Loucy (cell line): Measurements from ENCODE around the gene STUB1.

Experiments
- H2AFZ ChIP-seq: fragments of 200-600 bp; sonication (generic); 2 replicates; pipeline ENCODE4 v1.6.0; 2016; ENCODE audit warnings: antibody characterized with exemption, mild to moderate bottlenecking, low read length, moderate library complexity
- H3F3A ChIP-seq: fragments of 200-600 bp; 2 replicates; pipeline ENCODE4 v1.6.0; 2016; ENCODE audit warnings: antibody characterized with exemption, low read depth, mild to moderate bottlenecking
- H3K27me3 ChIP-seq: fragments of 200-600 bp; sonication (generic); 2 replicates; pipeline ENCODE4 v1.6.1; 2014; ENCODE audit warnings: low read length, mild to moderate bottlenecking; ENCODE audit not compliant: insufficient read depth, poor library complexity, severe bottlenecking
- H3K36me3 ChIP-seq: fragments of 200-600 bp; sonication (generic); 2 replicates; pipeline ENCODE4 v1.6.1; 2016; ENCODE audit warnings: low read length; ENCODE audit not compliant: insufficient read depth
- H3K4me1 ChIP-seq: fragments of 200-600 bp; sonication (generic); 2 replicates; pipeline ENCODE4 v1.5.1; 2014; ENCODE audit warnings: low read length, mild to moderate bottlenecking; ENCODE audit not compliant: insufficient read depth, poor library complexity, severe bottlenecking
- H3K4me2 ChIP-seq: fragments of 200-600 bp; sonication (generic); 2 replicates; pipeline ENCODE4 v1.6.0; 2014; ENCODE audit warnings: antibody characterized with exemption, low read length, low read depth, mild to moderate bottlenecking; ENCODE audit not compliant: poor library complexity, severe bottlenecking
- H3K4me3 ChIP-seq: fragments of 200-600 bp; sonication (generic); 2 replicates; pipeline ENCODE4 v1.5.1; 2014; ENCODE audit warnings: low read length, mild to moderate bottlenecking, mixed read lengths; ENCODE audit not compliant: poor library complexity, severe bottlenecking
- H3K79me2 ChIP-seq: fragments of 200-600 bp; sonication (generic); 2 replicates; pipeline ENCODE4 v1.6.1; 2014; ENCODE audit warnings: low read length; ENCODE audit not compliant: insufficient read depth
- H3K9ac ChIP-seq: fragments of 200-600 bp; sonication (generic); 2 replicates; pipeline ENCODE4 v1.6.0; 2014; ENCODE audit warnings: mild to moderate bottlenecking, low read depth, low read length, moderate library complexity; ENCODE audit not compliant: poor library complexity, severe bottlenecking
- H3K9me2 ChIP-seq: fragments of 200-600 bp; sonication (generic); replicated peaks from 2 replicates; pipeline ENCODE4 v1.6.1; 2016; ENCODE audit warnings: low read depth, low read length, mixed read lengths
- H3K9me3 ChIP-seq: fragments of 200-600 bp; sonication (generic); 2 replicates; pipeline ENCODE4 v1.6.1; 2014; ENCODE audit warnings: mild to moderate bottlenecking, antibody characterized with exemption, low read length, low read depth; ENCODE audit not compliant: insufficient read depth
- H4K20me1 ChIP-seq: fragments of 200-600 bp; sonication (generic); 2 replicates; pipeline ENCODE4 v1.6.0; 2014; ENCODE audit warnings: antibody characterized with exemption, low read length, mild to moderate bottlenecking; ENCODE audit not compliant: insufficient read depth, poor library complexity, severe bottlenecking
- EZH2phosphoT487 ChIP-seq: fragments of 200-600 bp; IDR thresholded peaks from 2 replicates; pipeline ENCODE4 v1.6.1; 2018; ENCODE audit warnings: antibody characterized with exemption, mild to moderate bottlenecking, moderate library complexity, borderline replicate concordance
- TF ChIP-seq, protein P1 (sequence below): fragments of 200-600 bp; sonication (generic); conservative IDR thresholded peaks from 2 replicates; pipeline ENCODE4 v1.5.1; 2014; ENCODE audit warnings: mild to moderate bottlenecking, antibody characterized with exemption, low read length

The STUB1 gene

DNA sequence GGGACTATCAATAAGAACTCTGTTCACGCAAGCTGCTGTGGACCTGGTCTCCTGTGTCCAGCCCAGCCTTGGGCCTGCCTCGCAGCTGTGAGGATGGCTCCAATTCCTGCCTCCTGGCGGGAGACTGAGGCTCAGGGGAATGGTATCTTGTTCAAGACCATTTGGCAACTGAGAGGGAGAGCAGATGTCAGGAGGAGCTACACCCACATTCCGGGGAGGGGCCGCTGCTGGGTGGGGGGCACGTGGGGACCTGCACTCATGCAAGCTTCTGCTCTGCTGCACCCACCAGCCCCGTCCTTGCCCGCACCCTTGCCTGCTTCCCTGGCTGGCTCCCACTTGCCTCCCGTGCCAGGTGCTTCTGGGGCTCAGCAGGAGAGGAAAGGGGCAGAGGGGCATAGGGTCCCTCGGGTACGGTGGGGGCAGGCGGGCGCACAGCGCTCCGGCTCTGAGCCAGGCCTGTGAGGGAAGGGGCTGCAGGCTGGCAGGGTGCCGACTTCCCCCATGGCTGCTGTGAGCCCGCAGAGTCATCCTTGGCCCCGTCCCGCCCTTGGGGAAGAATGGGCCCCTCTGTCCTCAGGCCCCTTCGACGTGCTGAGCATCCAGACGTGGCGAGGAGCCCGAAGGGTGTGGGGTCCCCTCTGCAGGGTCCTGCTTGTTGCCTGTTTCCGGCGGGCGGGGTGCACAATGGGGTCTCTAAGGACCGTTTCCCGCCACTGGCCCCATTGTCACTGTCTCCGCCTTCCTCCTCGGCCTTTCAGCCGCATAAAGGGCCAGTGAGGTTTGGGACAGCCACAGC lies 37.4 kb downstream of the STUB1 start:
- no peak overlapping the region for H3K4me2 ChIP-seq
- H3K4me3 ChIP-seq = no peak overlapping the region
- no peaks in the 10 kb centered on the region for H3F3A ChIP-seq
- H3K4me1 ChIP-seq = peaks cover 7% of the 10 kb centered on the region
- no peak overlapping the region for H2AFZ ChIP-seq
- no peaks in the 10 kb centered on the region for H3K27me3 ChIP-seq
- no peak for TF ChIP-seq EZH2phosphoT487
- TF ChIP-seq, protein P1, sequence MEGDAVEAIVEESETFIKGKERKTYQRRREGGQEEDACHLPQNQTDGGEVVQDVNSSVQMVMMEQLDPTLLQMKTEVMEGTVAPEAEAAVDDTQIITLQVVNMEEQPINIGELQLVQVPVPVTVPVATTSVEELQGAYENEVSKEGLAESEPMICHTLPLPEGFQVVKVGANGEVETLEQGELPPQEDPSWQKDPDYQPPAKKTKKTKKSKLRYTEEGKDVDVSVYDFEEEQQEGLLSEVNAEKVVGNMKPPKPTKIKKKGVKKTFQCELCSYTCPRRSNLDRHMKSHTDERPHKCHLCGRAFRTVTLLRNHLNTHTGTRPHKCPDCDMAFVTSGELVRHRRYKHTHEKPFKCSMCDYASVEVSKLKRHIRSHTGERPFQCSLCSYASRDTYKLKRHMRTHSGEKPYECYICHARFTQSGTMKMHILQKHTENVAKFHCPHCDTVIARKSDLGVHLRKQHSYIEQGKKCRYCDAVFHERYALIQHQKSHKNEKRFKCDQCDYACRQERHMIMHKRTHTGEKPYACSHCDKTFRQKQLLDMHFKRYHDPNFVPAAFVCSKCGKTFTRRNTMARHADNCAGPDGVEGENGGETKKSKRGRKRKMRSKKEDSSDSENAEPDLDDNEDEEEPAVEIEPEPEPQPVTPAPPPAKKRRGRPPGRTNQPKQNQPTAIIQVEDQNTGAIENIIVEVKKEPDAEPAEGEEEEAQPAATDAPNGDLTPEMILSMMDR = no peak
- no peaks in the 10 kb centered on the region for H3K9me2 ChIP-seq
- no peaks in the 10 kb centered on the region for H3K79me2 ChIP-seq
- H4K20me1 ChIP-seq = no peaks in the 10 kb centered on the region
- no peaks in the 10 kb centered on the region for H3K36me3 ChIP-seq
- H3K9ac ChIP-seq = no peak overlapping the region
- no peaks in the 10 kb centered on the region for H3K9me3 ChIP-seq

DNA sequence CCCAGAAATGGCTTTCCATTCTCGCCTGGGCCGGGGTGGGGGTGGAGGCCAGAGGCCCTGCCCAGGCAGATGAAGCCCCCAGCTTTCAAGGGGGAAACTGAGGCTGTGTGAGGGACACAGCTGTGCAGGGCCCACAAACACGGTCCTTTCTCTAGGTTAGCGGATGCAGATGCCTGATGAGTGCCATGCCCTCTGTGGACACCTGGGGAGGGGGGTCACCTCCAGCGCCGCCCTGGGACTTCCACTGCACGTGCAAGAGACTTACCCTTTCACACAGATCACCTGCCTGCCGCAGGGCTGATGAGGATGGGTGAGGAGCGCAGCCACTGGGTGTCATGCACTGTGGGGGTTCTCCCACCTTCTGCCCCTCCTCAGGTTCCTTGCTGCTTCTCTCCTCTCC lies 38.2 kb downstream of the STUB1 start:
- H4K20me1 ChIP-seq = no peaks in the 10 kb centered on the region
- no peak overlapping the region for H3K4me3 ChIP-seq
- H3K79me2 ChIP-seq = no peaks in the 10 kb centered on the region
- H3K36me3 ChIP-seq = no peaks in the 10 kb centered on the region
- no peak overlapping the region for H2AFZ ChIP-seq
- H3K9me2 ChIP-seq = no peaks in the 10 kb centered on the region
- H3F3A ChIP-seq = no peaks in the 10 kb centered on the region
- H3K4me2 ChIP-seq = no peak overlapping the region
- TF ChIP-seq, protein P1 = no peak
- TF ChIP-seq EZH2phosphoT487 = no peak
- no peaks in the 10 kb centered on the region for H3K9me3 ChIP-seq
- H3K9ac ChIP-seq = no peak overlapping the region
- peaks cover 7% of the 10 kb centered on the region for H3K4me1 ChIP-seq
- H3K27me3 ChIP-seq = no peaks in the 10 kb centered on the region

DNA sequence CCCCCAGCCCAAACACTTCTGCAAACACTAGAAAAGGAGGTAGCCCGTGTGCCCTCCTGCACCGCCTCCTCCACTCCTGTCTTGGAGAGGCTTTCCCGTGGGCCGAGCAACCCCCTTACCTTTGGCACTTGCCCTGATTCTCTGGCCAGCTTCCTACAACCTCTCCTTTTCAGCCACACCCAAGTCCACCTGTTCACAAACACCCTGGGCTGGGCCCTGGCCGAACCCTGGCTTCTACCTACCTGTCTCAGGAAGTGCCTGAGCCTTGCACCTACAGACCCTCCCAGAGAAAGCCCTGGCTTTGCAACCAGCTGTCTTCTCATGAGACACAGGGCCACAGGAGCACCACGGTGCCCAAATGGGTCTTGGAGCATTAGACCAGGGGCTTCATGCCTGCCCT lies 38.7 kb downstream of the STUB1 start:
- Histone ChIP-seq H3K36me3 (no peaks in the 10 kb centered on the region), H3K4me3 (peak overlapping the region; percentile 83), H3K9ac (peak overlapping the region; percentile 91), H3K9me3 (no peaks in the 10 kb centered on the region), H3K4me1 (peaks cover 7% of the 10 kb centered on the region), H3F3A (no peaks in the 10 kb centered on the region), H3K9me2 (no peaks in the 10 kb centered on the region), H3K27me3 (no peaks in the 10 kb centered on the region), H3K79me2 (no peaks in the 10 kb centered on the region), H4K20me1 (no peaks in the 10 kb centered on the region), H3K4me2 (peak overlapping the region; percentile 85), H2AFZ (no peak overlapping the region)
- TF ChIP-seq, protein P1 = no peak
- TF ChIP-seq EZH2phosphoT487 = no peak
